ENCODE data around the gene TXNRD2.

Gene TXNRD2

GRCh38 chr22:19974268-19974861 is 32.7 kb upstream of the TXNRD2 start:
- Histone ChIP-seq H3K4ac (ENCODE audit: low read length) (no peak overlapping the region), H3K4me3 (ENCODE audit: low read length in 2 of 2) (no peak overlapping the region), H3K18ac (ENCODE audit: low read length) (peak overlapping the region; percentile 73), H2AFZ (ENCODE audit: low read length) (no peak overlapping the region), H3K4me1 (ENCODE audit: control insufficient read depth in 2 of 2, insufficient read depth in 1 of 2, low read depth in 1 of 2, low read length in 2 of 2) (peaks cover 15 to 17% of the 10 kb centered on the region in 2 donors), H3K27me3 (ENCODE audit: control insufficient read depth in 3 of 3, insufficient read depth in 3 of 3, low read depth in 1 of 3, low read length in 3 of 3) (no peaks in the 10 kb centered on the region), H3K9me3 (replicated peaks in 1 of 2; ENCODE audit: control insufficient read depth in 2 of 2, insufficient read depth in 1 of 2, low read depth in 1 of 2, low read length in 2 of 2) (no peaks in the 10 kb centered on the region), H2BK12ac (ENCODE audit: low read length) (no peak overlapping the region), H4K91ac (ENCODE audit: low read depth, low read length, poor library complexity) (no peak overlapping the region), H3K27ac (replicated peaks; ENCODE audit: low read length) (no peak overlapping the region), H2AK5ac (ENCODE audit: low read depth, low read length) (no peak overlapping the region), H4K8ac (ENCODE audit: low read depth, low read length) (no peak overlapping the region), H3K4me2 (ENCODE audit: insufficient read depth, low read length, poor library complexity, severe bottlenecking) (no peak overlapping the region), H2BK120ac (ENCODE audit: low read depth, low read length) (no peak overlapping the region), H2BK5ac (ENCODE audit: low read length) (no peak overlapping the region), H3K23ac (ENCODE audit: low read depth, low read length, poor library complexity) (peak overlapping the region; percentile 50), H3K9ac (ENCODE audit: low read depth, low read length, poor library complexity) (no peak overlapping the region), H3K79me1 (ENCODE audit: low read depth, low read length) (peaks cover 2% of the 10 kb centered on the region), H2BK15ac (ENCODE audit: low read length) (no peak overlapping the region), H3K36me3 (replicated peaks in 1 of 2; ENCODE audit: control insufficient read depth in 2 of 2, insufficient read depth in 2 of 2, low read length in 2 of 2) (peaks cover 53 to 91% of the 10 kb centered on the region in 2 donors), H3K14ac (ENCODE audit: low read length) (no peak overlapping the region)
- peak; percentile 76 for DNase-seq (ENCODE audit: low spot score)
- no CpG with 5 or more reads among the region's 11 CpGs for WGBS, 2 donors (ENCODE audit: extremely low coverage in 2 of 2, insufficient read length in 2 of 2, insufficient replicate concordance in 1 of 2)

GRCh38 chr22:19973551-19974267 is 32.1 kb upstream of the TXNRD2 start:
- Histone ChIP-seq H2AK5ac (ENCODE audit: low read depth, low read length) (peak overlapping the region; percentile 11), H2BK12ac (ENCODE audit: low read length) (peak overlapping the region; percentile 7), H4K8ac (ENCODE audit: low read depth, low read length) (no peak overlapping the region), H3K4me1 (ENCODE audit: control insufficient read depth in 2 of 2, insufficient read depth in 1 of 2, low read depth in 1 of 2, low read length in 2 of 2) (peaks cover 15 to 19% of the 10 kb centered on the region in 2 donors), H3K4me2 (ENCODE audit: insufficient read depth, low read length, poor library complexity, severe bottlenecking) (no peak overlapping the region), H2BK15ac (ENCODE audit: low read length) (no peak overlapping the region), H3K27me3 (ENCODE audit: control insufficient read depth in 3 of 3, insufficient read depth in 3 of 3, low read depth in 1 of 3, low read length in 3 of 3) (no peaks in the 10 kb centered on the region), H4K91ac (ENCODE audit: low read depth, low read length, poor library complexity) (no peak overlapping the region), H3K36me3 (replicated peaks in 1 of 2; ENCODE audit: control insufficient read depth in 2 of 2, insufficient read depth in 2 of 2, low read length in 2 of 2) (peaks cover 47 to 88% of the 10 kb centered on the region in 2 donors), H3K4me3 (ENCODE audit: low read length in 2 of 2) (no peak overlapping the region), H3K23ac (ENCODE audit: low read depth, low read length, poor library complexity) (peak overlapping the region; percentile 21), H3K4ac (ENCODE audit: low read length) (no peak overlapping the region), H3K9me3 (replicated peaks in 1 of 2; ENCODE audit: control insufficient read depth in 2 of 2, insufficient read depth in 1 of 2, low read depth in 1 of 2, low read length in 2 of 2) (no peaks in the 10 kb centered on the region), H3K27ac (replicated peaks; ENCODE audit: low read length) (no peak overlapping the region), H3K79me1 (ENCODE audit: low read depth, low read length) (no peaks in the 10 kb centered on the region), H3K9ac (ENCODE audit: low read depth, low read length, poor library complexity) (peak overlapping the region; percentile 53), H2AFZ (ENCODE audit: low read length) (no peak overlapping the region), H2BK5ac (ENCODE audit: low read length) (no peak overlapping the region), H2BK120ac (ENCODE audit: low read depth, low read length) (no peak overlapping the region), H3K18ac (ENCODE audit: low read length) (peak overlapping the region; percentile 39), H3K14ac (ENCODE audit: low read length) (no peak overlapping the region)
- no peak for DNase-seq (ENCODE audit: low spot score)
- WGBS, 2 donors (ENCODE audit: extremely low coverage in 2 of 2, insufficient read length in 2 of 2, insufficient replicate concordance in 1 of 2) = no CpG with 5 or more reads among the region's 46 CpGs

- H3K4me3 ChIP-seq (ENCODE audit: low read length in 2 of 2) = no peak overlapping the region
- H3K18ac ChIP-seq (ENCODE audit: low read length) = peak overlapping the region; percentile 86
- H2BK5ac ChIP-seq (ENCODE audit: low read length) = no peak overlapping the region
- peak overlapping the region; percentile 50 for H3K14ac ChIP-seq (ENCODE audit: low read length)
- H3K4ac ChIP-seq (ENCODE audit: low read length) = no peak overlapping the region
- H3K79me1 ChIP-seq (ENCODE audit: low read depth, low read length) = no peaks in the 10 kb centered on the region
- WGBS, 2 donors (ENCODE audit: extremely low coverage in 2 of 2, insufficient read length in 2 of 2, insufficient replicate concordance in 1 of 2) = no CpG with 5 or more reads among the region's 50 CpGs
- no peak overlapping the region for H2AFZ ChIP-seq (ENCODE audit: low read length)
- no peak overlapping the region for H3K9ac ChIP-seq (ENCODE audit: low read depth, low read length, poor library complexity)
- DNase-seq (ENCODE audit: low spot score) = no peak
- H4K91ac ChIP-seq (ENCODE audit: low read depth, low read length, poor library complexity) = no peak overlapping the region
- H4K8ac ChIP-seq (ENCODE audit: low read depth, low read length) = no peak overlapping the region
- no peak overlapping the region for H2AK5ac ChIP-seq (ENCODE audit: low read depth, low read length)
- H3K36me3 ChIP-seq (replicated peaks in 1 of 2; ENCODE audit: control insufficient read depth in 2 of 2, insufficient read depth in 2 of 2, low read length in 2 of 2) = peaks cover 46 to 80% of the 10 kb centered on the region in 2 donors
- no peak overlapping the region for H3K4me2 ChIP-seq (ENCODE audit: insufficient read depth, low read length, poor library complexity, severe bottlenecking)
- H3K27me3 ChIP-seq (ENCODE audit: control insufficient read depth in 3 of 3, insufficient read depth in 3 of 3, low read depth in 1 of 3, low read length in 3 of 3) = no peaks in the 10 kb centered on the region
- no peak overlapping the region for H2BK15ac ChIP-seq (ENCODE audit: low read length)
- H3K9me3 ChIP-seq (replicated peaks in 1 of 2; ENCODE audit: control insufficient read depth in 2 of 2, insufficient read depth in 1 of 2, low read depth in 1 of 2, low read length in 2 of 2) = no peaks in the 10 kb centered on the region
- H3K27ac ChIP-seq (replicated peaks; ENCODE audit: low read length) = no peak overlapping the region
- peak overlapping the region; percentile 52 for H2BK12ac ChIP-seq (ENCODE audit: low read length)
- peaks cover 15 to 25% of the 10 kb centered on the region in 2 donors for H3K4me1 ChIP-seq (ENCODE audit: control insufficient read depth in 2 of 2, insufficient read depth in 1 of 2, low read depth in 1 of 2, low read length in 2 of 2)
- H2BK120ac ChIP-seq (ENCODE audit: low read depth, low read length) = no peak overlapping the region
- H3K23ac ChIP-seq (ENCODE audit: low read depth, low read length, poor library complexity) = peak overlapping the region; percentile 3
These were observed 31.3 kb upstream of the TXNRD2 start for GRCh38 chr22:19972652-19973550.

GRCh38 chr22:19972251-19972650 is 30.6 kb upstream of the TXNRD2 start:
- H3K27me3 ChIP-seq (ENCODE audit: control insufficient read depth in 3 of 3, insufficient read depth in 3 of 3, low read depth in 1 of 3, low read length in 3 of 3) = no peaks in the 10 kb centered on the region
- no peaks in the 10 kb centered on the region for H3K9me3 ChIP-seq (replicated peaks in 1 of 2; ENCODE audit: control insufficient read depth in 2 of 2, insufficient read depth in 1 of 2, low read depth in 1 of 2, low read length in 2 of 2)
- peaks cover 16 to 31% of the 10 kb centered on the region in 2 donors for H3K4me1 ChIP-seq (ENCODE audit: control insufficient read depth in 2 of 2, insufficient read depth in 1 of 2, low read depth in 1 of 2, low read length in 2 of 2)
- no peak overlapping the region for H3K4me2 ChIP-seq (ENCODE audit: insufficient read depth, low read length, poor library complexity, severe bottlenecking)
- H2AK5ac ChIP-seq (ENCODE audit: low read depth, low read length) = no peak overlapping the region
- no peak overlapping the region for H4K91ac ChIP-seq (ENCODE audit: low read depth, low read length, poor library complexity)
- H2BK120ac ChIP-seq (ENCODE audit: low read depth, low read length) = no peak overlapping the region
- no peak overlapping the region for H3K4me3 ChIP-seq (ENCODE audit: low read length in 2 of 2)
- WGBS, 2 donors (ENCODE audit: extremely low coverage in 2 of 2, insufficient read length in 2 of 2, insufficient replicate concordance in 1 of 2) = no CpG with 5 or more reads among the region's 9 CpGs
- H3K79me1 ChIP-seq (ENCODE audit: low read depth, low read length) = no peaks in the 10 kb centered on the region
- no peak overlapping the region for H2AFZ ChIP-seq (ENCODE audit: low read length)
- no peak overlapping the region for H2BK5ac ChIP-seq (ENCODE audit: low read length)
- H3K4ac ChIP-seq (ENCODE audit: low read length) = no peak overlapping the region
- no peak overlapping the region for H3K9ac ChIP-seq (ENCODE audit: low read depth, low read length, poor library complexity)
- DNase-seq (ENCODE audit: low spot score) = no peak
- no peak overlapping the region for H4K8ac ChIP-seq (ENCODE audit: low read depth, low read length)
- no peak overlapping the region for H3K27ac ChIP-seq (replicated peaks; ENCODE audit: low read length)
- no peak overlapping the region for H3K18ac ChIP-seq (ENCODE audit: low read length)
- no peak overlapping the region for H2BK12ac ChIP-seq (ENCODE audit: low read length)
- no peak overlapping the region for H3K14ac ChIP-seq (ENCODE audit: low read length)
- no peak overlapping the region for H2BK15ac ChIP-seq (ENCODE audit: low read length)
- no peak overlapping the region for H3K23ac ChIP-seq (ENCODE audit: low read depth, low read length, poor library complexity)
- H3K36me3 ChIP-seq (replicated peaks in 1 of 2; ENCODE audit: control insufficient read depth in 2 of 2, insufficient read depth in 2 of 2, low read length in 2 of 2) = peaks cover 44 to 74% of the 10 kb centered on the region in 2 donors

Measured in neuronal stem cell (in vitro differentiated cells).